ENCODE measurements around the gene KRT15.

- TF ChIP-seq CTCF (IDR thresholded peaks at IDR 0.05) (no peak), ZFX (IDR thresholded peaks at IDR 0.05; ENCODE audit: borderline replicate concordance) (no peak)
These were observed 36.6 kb upstream of the KRT15 start for GRCh38 chr17:41555105-41555887.

Measured in 22Rv1 (cell line).